RPMI7951 (cell line): ENCODE results near the gene MKKS. TPM values are rescaled to one million over a fixed set of nuclear protein-coding genes. Genes with fewer than 3 reads are reported as not detected.
"Not testable (repeated sequence)": the region's sequence is repeated elsewhere in the genome, so short reads cannot be mapped to it uniquely, and the experiment has no call there.

ENCODE experiments used
- DNase-seq: peaks from one replicate; pipeline ENCODE4 v3.0.0-alpha.2; 2012; ENCODE audit warnings: low read depth
- total RNA-seq: library from RNA; depleted of rRNA; stranded (reverse); fragments of >200 nt; shearing (Covaris generic); gene quantifications from 2 replicates; pipeline ENCODE4 v1.2.3, GENCODE V29; 2014

MKKS gene
- total RNA-seq, 1 experiment from 2014 or later = 29.7 TPM

DNA sequence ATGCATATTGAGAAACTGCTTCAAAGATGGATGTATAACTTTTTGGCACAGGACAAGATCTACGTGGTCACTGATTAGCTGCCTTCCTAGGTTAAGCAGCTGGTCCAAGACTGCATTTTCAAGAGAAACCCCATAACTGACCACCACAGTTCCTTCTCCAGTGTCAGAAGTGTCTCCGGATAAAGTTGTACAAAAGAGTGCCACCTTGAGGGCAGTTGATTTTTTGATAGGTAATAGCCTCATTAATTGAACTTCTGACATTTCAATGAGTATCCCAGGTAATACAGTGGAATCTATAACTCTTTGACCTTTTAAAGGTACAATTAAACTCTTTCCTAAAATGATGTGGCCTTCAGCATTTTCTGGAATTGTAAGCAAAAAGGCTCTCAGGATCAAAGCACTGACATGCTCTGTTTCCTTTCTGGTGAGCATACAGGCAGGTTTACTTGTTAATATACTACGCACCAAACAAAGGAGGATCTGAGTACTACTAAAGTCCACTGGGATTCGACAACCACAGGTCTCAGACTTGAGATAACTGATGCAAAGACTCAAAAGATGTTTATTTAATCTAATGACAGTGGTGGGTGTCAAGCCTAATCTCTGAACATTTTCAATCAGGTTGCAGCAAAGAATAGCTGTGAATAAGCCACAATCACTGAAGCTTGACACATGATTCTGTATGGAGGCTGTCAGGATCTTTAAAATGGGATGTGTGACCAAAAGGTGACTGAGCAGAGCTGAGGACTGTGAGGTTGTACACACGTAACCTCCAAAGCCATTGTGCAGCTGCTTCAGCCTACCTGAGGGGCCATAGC lies 21.2 kb downstream of the MKKS start:
- DNase-seq = peak; percentile 22

DNA sequence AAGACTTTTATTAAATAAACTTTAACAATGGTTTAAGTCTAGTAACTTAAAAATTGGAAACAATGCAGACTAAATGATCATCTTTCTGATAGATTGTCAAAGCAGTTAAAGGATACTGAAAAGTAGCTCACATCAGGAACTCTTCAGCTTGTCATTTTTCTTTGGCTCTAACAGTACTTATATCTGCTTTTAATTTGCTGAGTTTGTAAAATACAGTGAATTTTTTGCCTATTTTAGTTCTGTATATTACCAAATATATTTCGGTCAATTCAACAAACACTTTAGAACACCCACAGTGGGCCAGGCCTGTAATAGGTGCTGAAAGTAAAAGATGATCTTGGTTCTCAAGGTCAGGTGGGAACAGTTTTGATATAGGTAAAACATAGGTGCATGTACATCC lies 22.3 kb downstream of the MKKS start:
- no peak for DNase-seq

GRCh38 chr20:10408108-10408813 lies 25.8 kb downstream of the MKKS start:
- DNase-seq = no peak

DNA sequence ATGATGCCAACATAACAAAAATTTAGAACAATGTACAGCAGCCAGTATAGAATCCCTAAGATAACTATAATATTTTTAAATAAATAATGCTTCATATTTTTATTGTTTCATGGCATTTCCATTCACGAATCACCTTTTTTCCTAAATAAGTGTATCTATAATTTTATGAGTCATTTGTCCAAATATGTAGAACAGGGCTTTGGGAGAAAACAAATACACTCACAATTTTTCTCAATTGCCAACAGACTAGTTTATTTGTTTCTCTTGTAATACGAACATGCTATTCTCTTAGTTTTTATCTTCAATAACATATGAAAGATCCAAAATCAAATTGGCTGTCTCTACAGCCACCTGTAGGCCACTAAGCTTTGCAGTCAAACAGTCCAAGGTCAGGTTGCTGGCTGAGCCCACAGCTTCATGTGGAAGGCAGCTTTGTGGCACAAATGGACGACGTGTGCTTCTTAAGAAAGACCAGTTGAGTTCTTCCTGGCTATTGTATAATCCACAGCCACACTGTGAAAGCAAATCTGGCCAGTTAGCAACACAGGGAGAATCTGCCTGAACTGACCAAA lies 29.0 kb downstream of the MKKS start:
- no peak for DNase-seq

GRCh38 chr20:10404023-10404628 lies 29.9 kb downstream of the MKKS start:
- peak; percentile 19 for DNase-seq

DNA sequence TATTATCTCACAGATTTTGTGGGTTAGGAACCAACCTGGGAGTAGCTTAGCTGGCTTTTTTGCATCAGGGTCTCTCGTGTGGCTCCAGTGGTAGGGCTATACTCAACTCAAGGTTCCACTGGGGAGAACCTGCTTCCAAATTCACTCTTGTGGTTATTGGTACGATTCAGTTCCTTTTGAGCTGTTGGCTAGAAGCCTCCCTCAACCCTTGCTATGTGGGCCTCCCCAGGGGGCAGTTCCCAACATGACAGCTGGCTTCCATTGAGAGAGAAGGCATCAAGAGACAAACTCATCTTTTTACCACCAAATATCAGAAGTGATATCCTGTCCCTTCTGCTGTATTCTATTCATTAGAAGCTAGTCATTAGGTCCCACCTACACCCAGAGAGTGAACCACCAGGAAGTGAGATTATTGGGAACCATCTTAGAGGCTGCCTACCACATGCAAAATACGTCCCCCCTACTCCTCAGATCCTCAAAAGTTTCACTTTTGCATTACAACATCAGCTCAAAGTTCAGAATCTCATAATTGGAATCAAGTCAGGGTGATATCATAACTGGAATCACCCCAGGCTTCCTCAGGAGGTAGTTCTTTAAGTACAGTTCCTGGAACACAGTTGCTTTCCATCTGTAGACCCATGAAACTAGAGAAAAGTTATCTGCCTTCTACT lies 30.9 kb downstream of the MKKS start:
- no peak for DNase-seq

GRCh38 chr20:10398834-10399369 lies 35.1 kb downstream of the MKKS start:
- DNase-seq = no peak

DNA sequence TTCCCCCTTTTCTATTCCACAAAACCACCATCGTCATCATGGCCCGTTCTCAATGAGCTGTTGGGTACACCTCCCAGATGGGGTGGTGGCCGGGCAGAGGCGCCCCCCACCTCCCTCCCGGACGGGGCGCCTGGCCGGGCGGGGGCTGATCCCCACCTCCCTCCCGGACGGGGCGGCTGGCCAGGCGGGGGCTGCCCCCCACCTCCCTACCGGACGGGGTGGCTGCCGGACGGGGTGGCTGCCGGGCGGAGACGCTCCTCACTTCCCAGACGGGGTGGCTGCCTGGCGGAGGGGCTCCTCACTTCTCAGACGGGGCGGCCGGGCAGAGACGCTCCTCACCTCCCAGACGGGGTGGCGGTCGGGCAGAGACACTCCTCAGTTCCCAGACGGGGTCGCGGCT lies 39.3 kb downstream of the MKKS start:
- not testable (repeated sequence) for DNase-seq

GRCh38 chr20:10390709-10391108 lies 43.3 kb downstream of the MKKS start:
- no peak for DNase-seq

DNA sequence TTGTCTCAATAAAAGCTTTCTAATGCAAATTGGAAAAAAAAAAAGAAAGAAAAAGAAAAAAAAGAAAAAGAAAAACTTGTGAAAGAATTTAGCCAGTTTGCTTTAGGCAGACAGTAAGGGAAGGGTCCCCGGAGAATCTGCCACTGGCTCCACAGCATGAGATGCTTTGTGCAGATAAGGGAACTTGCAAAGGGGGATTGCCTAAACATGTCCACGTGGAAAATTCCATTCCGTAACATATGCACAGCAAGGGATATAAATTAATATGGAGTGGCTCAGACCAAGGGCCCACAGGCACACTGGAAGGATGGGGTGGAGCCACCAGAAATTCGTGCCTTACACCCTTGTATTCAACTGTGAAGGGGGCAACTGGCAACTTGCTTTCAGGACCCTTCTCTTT lies 45.4 kb downstream of the MKKS start:
- no peak for DNase-seq

- DNase-seq = no peak
Measured at GRCh38 chr20:10387686-10388085, 46.3 kb downstream of the MKKS start.

- no peak for DNase-seq
Measured at GRCh38 chr20:10385850-10386544, 48.0 kb downstream of the MKKS start.

DNA sequence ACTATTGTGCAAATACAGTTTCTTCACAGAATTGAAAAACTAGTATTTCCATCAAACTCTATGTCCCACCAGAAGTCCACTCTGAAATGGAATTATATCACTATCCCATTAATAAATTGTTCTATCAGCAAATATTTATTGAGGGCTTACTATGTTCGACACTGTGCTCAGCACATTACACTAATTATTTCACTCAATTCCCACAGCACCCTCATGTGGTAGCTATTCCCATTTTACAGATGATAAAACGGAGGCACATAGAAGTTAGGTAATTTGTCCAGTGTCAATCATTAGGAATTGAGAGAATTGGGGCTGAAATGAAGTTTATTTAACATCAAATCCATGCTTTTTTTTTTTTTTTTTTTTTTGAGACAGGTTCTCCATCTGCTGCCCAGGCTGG lies 52.5 kb downstream of the MKKS start:
- peak; percentile 54 for DNase-seq

GRCh38 chr20:10379761-10380160 lies 54.3 kb downstream of the MKKS start:
- DNase-seq = no peak

DNA sequence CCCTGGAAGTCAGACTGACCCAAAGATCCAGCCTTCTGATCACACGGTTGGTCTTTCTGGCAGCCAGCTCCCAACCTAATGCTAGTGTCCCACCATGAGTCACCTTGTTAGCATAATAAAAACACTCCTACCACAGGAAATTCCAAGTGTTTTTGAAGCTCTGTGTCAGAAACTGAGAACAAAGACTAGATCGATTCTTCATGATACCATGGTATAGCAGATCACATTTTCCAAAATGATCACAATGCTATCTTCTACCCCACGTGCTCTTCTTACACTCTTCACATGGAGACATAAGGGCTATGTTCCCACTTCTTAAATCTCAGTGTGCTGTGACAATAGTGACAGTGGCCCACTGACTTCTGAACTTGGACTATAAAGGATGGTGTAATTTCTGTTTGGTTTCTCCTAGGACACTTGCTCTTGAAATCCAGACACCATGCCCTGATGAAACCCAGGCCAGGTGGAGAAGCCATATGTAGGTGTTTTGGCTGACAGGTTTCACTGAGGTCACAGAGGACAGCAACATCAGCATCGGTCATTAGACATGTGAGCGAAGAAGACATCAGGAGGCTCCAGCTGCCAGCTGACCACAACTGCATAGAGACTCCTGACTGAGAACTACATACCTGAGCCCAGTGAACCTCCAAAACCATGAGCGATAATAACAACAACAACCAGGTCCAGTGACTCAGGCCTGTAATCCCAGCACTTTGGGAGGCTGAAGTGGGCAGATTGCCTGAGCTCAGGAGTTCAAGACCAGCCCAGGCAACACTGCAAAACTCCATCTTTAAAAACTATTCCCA lies 57.5 kb downstream of the MKKS start:
- peak; percentile 82 for DNase-seq

DNA sequence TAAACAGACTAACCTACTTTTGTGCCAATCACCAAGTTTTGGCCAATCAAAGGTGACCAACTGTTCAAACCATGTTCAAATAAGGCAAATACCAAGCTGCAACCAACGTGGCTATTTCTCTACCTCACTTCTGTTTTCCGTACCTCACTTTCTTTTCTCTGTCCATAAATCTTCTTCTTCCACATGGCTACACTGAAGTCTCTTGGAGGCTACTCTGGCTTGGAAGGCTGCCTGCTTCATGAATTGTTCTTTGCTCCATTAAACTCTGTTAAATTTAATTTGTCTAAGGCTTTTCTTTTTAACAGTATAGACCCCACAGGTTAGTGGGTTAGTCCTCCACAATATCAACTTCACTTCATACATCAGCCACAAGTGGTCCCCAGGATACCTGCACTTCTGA lies 58.8 kb downstream of the MKKS start:
- no peak for DNase-seq

GRCh38 chr20:10374036-10374435 lies 60.0 kb downstream of the MKKS start:
- no peak for DNase-seq

GRCh38 chr20:10371467-10371866 lies 62.6 kb downstream of the MKKS start:
- no peak for DNase-seq

GRCh38 chr20:10370091-10370887 lies 63.7 kb downstream of the MKKS start:
- peak; percentile 48 for DNase-seq
